SK-N-SH (cell line): Measurements from ENCODE around the gene EOLA2. TPM values are rescaled to one million over a fixed set of nuclear protein-coding genes. Genes with fewer than 3 reads are reported as not detected.

ENCODE experiments used
- CTCF ChIA-PET: fragments of 300-600, 350-600 bp; formaldehyde crosslinking; extraction: SDS; loops from one replicate; lab custom pipeline; 2021; lab: Yijun Ruan, JAX
- POLR2A ChIA-PET: fragments of 350-600 bp; sonication (Branson Sonifier 250); formaldehyde crosslinking; extraction: SDS; loops from one replicate; lab custom pipeline; 2020; ENCODE audit warnings: antibody characterized with exemption, inconsistent platforms; lab: Yijun Ruan, JAX
- DNase-seq: peaks from one replicate; pipeline ENCODE4 v3.0.0; 2012
- H2AFZ ChIP-seq: fragments of 200-600 bp; sonication (generic); 2 replicates; pipeline ENCODE4 v1.8.1; 2016; ENCODE audit warnings: antibody characterized with exemption, mild to moderate bottlenecking, low read depth
- H3F3A ChIP-seq: fragments of 200-600 bp; sonication (generic); replicated peaks from 2 replicates; pipeline ENCODE3; 2016; ENCODE audit warnings: antibody characterized with exemption, mild to moderate bottlenecking; ENCODE audit not compliant: insufficient read depth
- H3K27ac ChIP-seq, 2 experiments: fragments of 200-500 bp in 1 of 2; fragments of 200-600 bp in 1 of 2; sonication (Bioruptor generic) in 1 of 2; sonication (generic), shearing (Covaris generic) in 1 of 2; 2 replicates each; pipeline versions ENCODE4 v1.5.1 to v1.6.1; 2014 to 2016; ENCODE audit warnings: low read depth in 2 of 2, inconsistent platforms in 1 of 2, low read length in 1 of 2, mild to moderate bottlenecking in 1 of 2, mixed read lengths in 1 of 2
- H3K27me3 ChIP-seq: fragments of 200-600 bp; sonication (generic), shearing (Covaris generic); 2 replicates; pipeline ENCODE4 v1.6.1; 2016; ENCODE audit warnings: mixed run types; ENCODE audit not compliant: insufficient read depth
- H3K36me3 ChIP-seq, 2 experiments: fragments of 200-500 bp in 1 of 2; fragments of 200-600 bp in 1 of 2; sonication (Bioruptor generic) in 1 of 2; sonication (generic) in 1 of 2; replicated peaks in 1 of 2; 2 replicates each; pipeline versions ENCODE3 to v1.5.1; 2014 to 2016; ENCODE audit warnings: low read length in 1 of 2, mild to moderate bottlenecking in 1 of 2; ENCODE audit not compliant: insufficient read depth in 2 of 2, control insufficient read depth in 1 of 2
- H3K4me1 ChIP-seq, 2 experiments: fragments of 200-500 bp in 1 of 2; fragments of 200-600 bp in 1 of 2; sonication (Bioruptor generic) in 1 of 2; sonication (generic), shearing (Covaris generic) in 1 of 2; 2 replicates each; pipeline versions ENCODE4 v1.5.1 to v1.6.1; 2014 to 2016; ENCODE audit warnings: low read depth in 1 of 2, low read length in 1 of 2, mixed run types in 1 of 2; ENCODE audit not compliant: insufficient read depth in 2 of 2, control insufficient read depth in 1 of 2
- H3K4me2 ChIP-seq: fragments of 200-600 bp; sonication (generic), shearing (Covaris generic); 2 replicates; pipeline ENCODE4 v1.6.1; 2017; ENCODE audit warnings: mixed run types
- H3K4me3 ChIP-seq, 2 experiments: fragments of 200-500 bp in 1 of 2; fragments of 200-600 bp in 1 of 2; sonication (Bioruptor generic) in 1 of 2; sonication (generic), shearing (Covaris generic) in 1 of 2; 2 replicates each; pipeline versions ENCODE4 v1.5.1 to v1.8.1; 2014 to 2016; ENCODE audit warnings: low read depth in 2 of 2, inconsistent platforms in 1 of 2, low read length in 1 of 2, mild to moderate bottlenecking in 1 of 2, mixed read lengths in 1 of 2, moderate library complexity in 1 of 2
- H3K79me2 ChIP-seq: fragments of 200-600 bp; sonication (generic); 2 replicates; pipeline ENCODE4 v1.8.1; 2017; ENCODE audit warnings: mild to moderate bottlenecking; ENCODE audit not compliant: insufficient read depth
- H3K9ac ChIP-seq: fragments of 200-600 bp; sonication (generic); 2 replicates; pipeline ENCODE4 v1.6.1; 2017; ENCODE audit warnings: mixed run types
- H3K9me2 ChIP-seq: fragments of 200-600 bp; sonication (generic); 2 replicates; pipeline ENCODE4 v1.6.1; 2017; ENCODE audit warnings: mixed run types
- H3K9me3 ChIP-seq: fragments of 200-600 bp; sonication (generic); 2 replicates; pipeline ENCODE4 v1.6.1; 2017; ENCODE audit warnings: mixed run types, mild to moderate bottlenecking, moderate library complexity
- H4K20me1 ChIP-seq: fragments of 200-600 bp; sonication (generic); 2 replicates; pipeline ENCODE4 v1.6.1; 2017; ENCODE audit warnings: mild to moderate bottlenecking, mixed run types; ENCODE audit not compliant: insufficient read depth
- CHD2 ChIP-seq: fragments of 150-350 bp; IDR thresholded peaks from 2 replicates; pipeline ENCODE4 v1.6.1; 2018; ENCODE audit warnings: low read length; ENCODE audit not compliant: partially characterized antibody
- CTCF ChIP-seq: fragments of 200-600 bp; sonication (generic); IDR thresholded peaks from 2 replicates; pipeline ENCODE4 v1.6.1; 2017; ENCODE audit warnings: antibody characterized with exemption, mild to moderate bottlenecking, moderate library complexity
- ELF1 ChIP-seq: IDR thresholded peaks from 2 replicates; pipeline ENCODE4 v1.4.0; 2012
- EP300 ChIP-seq, 2 experiments: IDR thresholded peaks; 2 replicates each; pipeline versions ENCODE4 v1.4.0 to v1.6.1; 2012; ENCODE audit warnings: borderline replicate concordance in 1 of 2, low read depth in 1 of 2, low read length in 1 of 2
- FOSL2 ChIP-seq: IDR thresholded peaks from 2 replicates; pipeline ENCODE4 v1.4.0; 2012; ENCODE audit warnings: low read depth, mild to moderate bottlenecking, moderate library complexity, borderline replicate concordance
- GATA2 ChIP-seq: sonication (generic); formaldehyde crosslinking; IDR thresholded peaks from 2 replicates; pipeline ENCODE4 v1.5.0; 2020; ENCODE audit warnings: mild to moderate bottlenecking, missing genetic modification reagents
- IRF3 ChIP-seq: fragments of 150-350 bp; IDR thresholded peaks from 2 replicates; pipeline ENCODE4 v1.6.1; 2016; ENCODE audit warnings: mild to moderate bottlenecking, low read depth, low read length
- MAX ChIP-seq: IDR thresholded peaks from 2 replicates; pipeline ENCODE4 v1.4.0; 2012; ENCODE audit warnings: low read depth
- NFIC ChIP-seq: IDR thresholded peaks from 2 replicates; pipeline ENCODE4 v1.4.0; 2012; ENCODE audit warnings: borderline replicate concordance
- NRF1 ChIP-seq: IDR thresholded peaks from 2 replicates; pipeline ENCODE4 v1.6.1; 2012; ENCODE audit warnings: low read depth, mild to moderate bottlenecking, low read length
- RAD21 ChIP-seq: IDR thresholded peaks from 2 replicates; pipeline ENCODE4 v1.6.1; 2012; ENCODE audit warnings: mild to moderate bottlenecking, low read length
- RFX5 ChIP-seq: IDR thresholded peaks from 2 replicates; pipeline ENCODE4 v1.6.1; 2012; ENCODE audit warnings: mild to moderate bottlenecking, improper control_type of control experiment, low read length
- RXRA ChIP-seq: IDR thresholded peaks from 2 replicates; pipeline ENCODE4 v1.4.0; 2012; ENCODE audit warnings: low read depth, mild to moderate bottlenecking, borderline replicate concordance
- SIN3A ChIP-seq: IDR thresholded peaks from 2 replicates; pipeline ENCODE4 v1.6.1; 2012; ENCODE audit warnings: low read depth, mild to moderate bottlenecking, low read length, moderate library complexity, borderline replicate concordance
- TCF12 ChIP-seq: IDR thresholded peaks from 2 replicates; pipeline ENCODE4 v1.4.0; 2012
- USF1 ChIP-seq: IDR thresholded peaks from 2 replicates; pipeline ENCODE4 v1.4.0; 2012; ENCODE audit warnings: low read depth, borderline replicate concordance
- WGBS: methylation state at CpG from one replicate; pipeline ENCODE4 v1.1.6; 2017; ENCODE audit warnings: low lambda C conversion rate; 5-methylcytosine and 5-hydroxymethylcytosine counted together
- polyA plus RNA-seq, 3 experiments: library from polyadenylated mRNA; depleted of rRNA; stranded (reverse); fragments of >200 nt; gene quantifications; 2 replicates each; pipeline ENCODE4 v1.2.3, GENCODE V29; 2012

EOLA2 gene
- polyA plus RNA-seq, 1 of the 3 experiments (the other 2 are of a cell fraction): 43.4 TPM

GRCh38 chrX:149962859-149963757 is 24.8 kb upstream of the EOLA2 start (continued):
- TF ChIP-seq IRF3: no peak
- TF ChIP-seq, all 33 proteins: peak for 3

GRCh38 chrX:149962010-149962409 is 23.7 kb upstream of the EOLA2 start:
- Histone ChIP-seq H3K36me3 (peaks cover 10 to 11% of the 10 kb centered on the region in 2 experiments), H3F3A (peaks cover 6% of the 10 kb centered on the region), H3K4me1 (no peaks in the 10 kb centered on the region), H4K20me1 (no peaks in the 10 kb centered on the region), H3K9me2 (no peaks in the 10 kb centered on the region), H3K9me3 (no peaks in the 10 kb centered on the region), H3K27ac (no peak overlapping the region), H3K27me3 (no peaks in the 10 kb centered on the region), H3K4me3 (no peak overlapping the region), H2AFZ (no peak overlapping the region), H3K79me2 (no peaks in the 10 kb centered on the region), H3K9ac (no peak overlapping the region), H3K4me2 (no peak overlapping the region)
- ChIA-PET POLR2A (no interaction called here), CTCF (interaction anchor here (0.9 to 2.4 kb wide), 5 partner anchors 11 to 756 kb away, joined by 3 to 18 read pairs (median 3); partner anchors contain the start of gene MAMLD1)
- no peak for DNase-seq
- TF ChIP-seq EP300 (IDR thresholded peaks at IDR 0.05; ENCODE audit: borderline replicate concordance in 1 of 2, low read depth in 1 of 2, low read length in 1 of 2) (no peak), FOSL2 (no peak), CHD2 (no peak), ELF1 (no peak), CTCF (no peak), NRF1 (no peak), TCF12 (no peak)

GRCh38 chrX:149961572-149961971 is 23.3 kb upstream of the EOLA2 start:
- Histone ChIP-seq H3F3A (peaks cover 6% of the 10 kb centered on the region), H3K27ac (no peak overlapping the region), H3K4me1 (no peaks in the 10 kb centered on the region), H3K9me2 (no peaks in the 10 kb centered on the region), H4K20me1 (no peaks in the 10 kb centered on the region), H3K9me3 (no peaks in the 10 kb centered on the region), H3K27me3 (no peaks in the 10 kb centered on the region), H3K4me2 (no peak overlapping the region), H2AFZ (no peak overlapping the region), H3K4me3 (no peak overlapping the region), H3K79me2 (no peaks in the 10 kb centered on the region), H3K36me3 (peaks cover 10 to 11% of the 10 kb centered on the region in 2 experiments), H3K9ac (no peak overlapping the region)
- CTCF ChIA-PET: interaction anchor here (0.9 to 2.4 kb wide), 2 partner anchors 404 to 749 kb away, joined by 3 to 18 read pairs; partner anchors contain the start of gene MAMLD1
- DNase-seq: no peak
- 43% methylated on average over 2 of the region's 2 CpGs for WGBS
- POLR2A ChIA-PET: no interaction called here
- TF ChIP-seq NFIC: no peak
- no peak for TF ChIP-seq CHD2
- TF ChIP-seq RAD21: no peak
- TF ChIP-seq RFX5: no peak
- TF ChIP-seq RXRA: no peak
- TF ChIP-seq USF1: no peak
- TF ChIP-seq GATA2 (CRISPR knock-in tag): no peak
- no peak for TF ChIP-seq MAX
- no peak for TF ChIP-seq SIN3A
